ENCODE data around the gene NDUFB8.

GRCh38 chr10:100528921-100529474 lies 673 bp downstream of the NDUFB8 start:
- TF ChIP-seq ZNF768 (tag by site-specific recombination; IDR thresholded peaks at IDR 0.05) (no peak), ZNF785 (tag by site-specific recombination; IDR thresholded peaks at IDR 0.05) (no peak), CTCF (tag by site-specific recombination; IDR thresholded peaks at IDR 0.05) (no peak), ZNF658 (tag by site-specific recombination; IDR thresholded peaks at IDR 0.05) (no peak), ZNF362 (tag by site-specific recombination; IDR thresholded peaks at IDR 0.05) (no peak), ZFP3 (tag by site-specific recombination; IDR thresholded peaks at IDR 0.05; ENCODE audit: low read depth) (no peak), ZNF184 (tag by site-specific recombination; IDR thresholded peaks at IDR 0.05) (no peak), MEIS1 (CRISPR knock-in tag; IDR thresholded peaks at IDR 0.05; ENCODE audit: borderline replicate concordance) (no peak), REST (tag by site-specific recombination; IDR thresholded peaks at IDR 0.05) (no peak), ZNF521 (tag by site-specific recombination; IDR thresholded peaks at IDR 0.05) (no peak)
